ENCODE data around the gene ACTMAP. TPM values are rescaled to one million over a fixed set of nuclear protein-coding genes. Genes with fewer than 3 reads are reported as not detected.

The ACTMAP gene
- total RNA-seq, 1 experiment from 2014 or later, result 27.7 TPM

DNA sequence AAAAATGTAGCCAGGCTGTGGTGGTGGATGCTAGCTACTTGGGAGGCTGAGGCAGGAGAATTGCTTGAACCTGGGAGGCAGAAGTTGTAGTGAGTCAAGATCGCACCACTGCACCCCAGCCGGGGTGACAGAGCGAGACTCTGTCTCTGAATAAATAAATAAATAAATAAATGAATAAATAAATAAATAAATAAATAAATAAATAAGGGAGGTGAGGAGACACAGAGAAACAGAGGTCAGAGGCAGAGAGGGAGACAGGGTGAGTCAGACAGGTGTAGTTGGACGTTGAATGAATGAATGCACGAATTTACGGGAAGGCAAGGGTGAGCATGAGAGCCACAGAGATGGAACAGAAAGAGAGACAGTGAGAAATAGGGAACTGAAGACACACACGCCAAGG is 30.9 kb upstream of the ACTMAP start:
- H3K4me3 Mint-ChIP-seq, result no peak overlapping the region
- DNase-seq, result no peak
- no peak overlapping the region for H3K27ac ChIP-seq (ENCODE audit: insufficient read length, low read depth, low read length)
- no peak overlapping the region for H2AFZ ChIP-seq (ENCODE audit: low read length)
- no peaks in the 10 kb centered on the region for H3K27me3 ChIP-seq (ENCODE audit: insufficient read depth, low read length)
- peaks cover 2 to 9% (median 6%) of the 10 kb centered on the region in 3 experiments; a peak in 5 of 7 replicates for H3K36me3 Mint-ChIP-seq (ENCODE audit: insufficient read depth in 1 of 3, low read depth in 3 of 3)
- no peak overlapping the region for H2AK5ac ChIP-seq (ENCODE audit: insufficient read length, low read length)
- H3K9me3 Mint-ChIP-seq, result no peaks in the 10 kb centered on the region
- H4K5ac ChIP-seq (ENCODE audit: insufficient read length, low read depth, low read length), result no peak overlapping the region
- TF ChIP-seq, protein P1, sequence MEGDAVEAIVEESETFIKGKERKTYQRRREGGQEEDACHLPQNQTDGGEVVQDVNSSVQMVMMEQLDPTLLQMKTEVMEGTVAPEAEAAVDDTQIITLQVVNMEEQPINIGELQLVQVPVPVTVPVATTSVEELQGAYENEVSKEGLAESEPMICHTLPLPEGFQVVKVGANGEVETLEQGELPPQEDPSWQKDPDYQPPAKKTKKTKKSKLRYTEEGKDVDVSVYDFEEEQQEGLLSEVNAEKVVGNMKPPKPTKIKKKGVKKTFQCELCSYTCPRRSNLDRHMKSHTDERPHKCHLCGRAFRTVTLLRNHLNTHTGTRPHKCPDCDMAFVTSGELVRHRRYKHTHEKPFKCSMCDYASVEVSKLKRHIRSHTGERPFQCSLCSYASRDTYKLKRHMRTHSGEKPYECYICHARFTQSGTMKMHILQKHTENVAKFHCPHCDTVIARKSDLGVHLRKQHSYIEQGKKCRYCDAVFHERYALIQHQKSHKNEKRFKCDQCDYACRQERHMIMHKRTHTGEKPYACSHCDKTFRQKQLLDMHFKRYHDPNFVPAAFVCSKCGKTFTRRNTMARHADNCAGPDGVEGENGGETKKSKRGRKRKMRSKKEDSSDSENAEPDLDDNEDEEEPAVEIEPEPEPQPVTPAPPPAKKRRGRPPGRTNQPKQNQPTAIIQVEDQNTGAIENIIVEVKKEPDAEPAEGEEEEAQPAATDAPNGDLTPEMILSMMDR (conservative IDR thresholded peaks at IDR 0.05), result no peak
- H3K14ac ChIP-seq (ENCODE audit: insufficient read depth, low read length), result no peak overlapping the region
- H4K8ac ChIP-seq (replicated peaks; ENCODE audit: insufficient read length, low read depth, low read length), result no peak overlapping the region
- H2BK20ac ChIP-seq (ENCODE audit: low read depth, low read length, poor library complexity, severe bottlenecking), result no peak overlapping the region
- no peak overlapping the region for H4K91ac ChIP-seq (ENCODE audit: insufficient read length, low read depth, low read length)
- H2BK15ac ChIP-seq (ENCODE audit: low read depth, low read length), result no peak overlapping the region
- no peaks in the 10 kb centered on the region for H3K9me3 ChIP-seq (ENCODE audit: control insufficient read depth, low read depth, low read length)
- H3K18ac ChIP-seq (ENCODE audit: insufficient read length, low read depth, low read length), result no peak overlapping the region
- no peaks in the 10 kb centered on the region for H3K79me1 ChIP-seq (ENCODE audit: insufficient read depth, low read depth, low read length, poor library complexity, severe bottlenecking)
- no peak overlapping the region for H2BK5ac ChIP-seq (ENCODE audit: insufficient read length, low read length)
- H3K27ac Mint-ChIP-seq, result peak overlapping the region in 2 of 3 experiments; percentile 50 to 72; a peak in 3 of 7 replicates
- H3K4me2 ChIP-seq (ENCODE audit: insufficient read depth, insufficient read length, low read length), result no peak overlapping the region
- peaks cover 20 to 25% of the 10 kb centered on the region in 2 experiments for H3K4me1 Mint-ChIP-seq
- H3K27me3 Mint-ChIP-seq (ENCODE audit: low read depth), result no peaks in the 10 kb centered on the region
- H3K4ac ChIP-seq (ENCODE audit: low read depth, low read length), result no peak overlapping the region
- peaks cover 4% of the 10 kb centered on the region for H3K23me2 ChIP-seq (ENCODE audit: insufficient read length, low read depth, low read length, poor library complexity, severe bottlenecking)
- no peak overlapping the region for H2BK120ac ChIP-seq (ENCODE audit: low read depth, low read length, poor library complexity, severe bottlenecking)
- no peak overlapping the region for H3K23ac ChIP-seq (ENCODE audit: insufficient read length, low read depth, low read length)
- no CpG with 5 or more reads among the region's 7 CpGs for WGBS (ENCODE audit: extremely low coverage, insufficient read length, low lambda C conversion rate)
- H3K4me1 ChIP-seq (ENCODE audit: insufficient read depth, low read length), result 0 out of 2 replicates have a peak, but pooled peaks cover 2% of the 10 kb centered on the region
- H3K79me2 ChIP-seq (ENCODE audit: insufficient read depth, low read length), result no peaks in the 10 kb centered on the region
- no peak overlapping the region for H3K9ac ChIP-seq (ENCODE audit: extremely low read depth, insufficient read length, low read length)
- no peak overlapping the region for H3K56ac ChIP-seq (ENCODE audit: insufficient read length, low read depth, low read length)
- no peaks in the 10 kb centered on the region for H4K20me1 ChIP-seq (ENCODE audit: control insufficient read depth, insufficient read depth, insufficient read length)
- H3T11ph ChIP-seq (ENCODE audit: low read length), result no peak overlapping the region
- no peak overlapping the region for H2BK12ac ChIP-seq (ENCODE audit: insufficient read length, low read depth, low read length)

All from H9 (cell line).